Glomerular visceral epithelial cell (primary cell): ENCODE results near the gene MED8.

Experiments
- DNase-seq: peaks from one replicate; pipeline ENCODE4 v3.0.0-alpha.2; 2016; ENCODE audit errors: extremely low spot score

Gene MED8

GRCh38 chr1:43358746-43359693 is 30.6 kb downstream of the MED8 start, which contains the start of gene CDC20:
Gene CDC20, plus strand, starts transcription at chr1:43358981. Its CDS starts 235 bp downstream, at chr1:43359216.
- peak; percentile 98 for DNase-seq

- peak; percentile 38 for DNase-seq
Observed at GRCh38 chr1:43358121-43358745, 31.4 kb downstream of the MED8 start.

GRCh38 chr1:43357251-43357650 is 32.3 kb downstream of the MED8 start:
- DNase-seq = no peak

- no peak for DNase-seq
Observed at GRCh38 chr1:43354936-43355335, 34.7 kb downstream of the MED8 start.

- DNase-seq = no peak
Observed at GRCh38 chr1:43354471-43354870, 35.1 kb downstream of the MED8 start.

- DNase-seq = no peak
Observed at GRCh38 chr1:43352881-43353280, 36.7 kb downstream of the MED8 start.

GRCh38 chr1:43352351-43352705 is 37.3 kb downstream of the MED8 start:
- DNase-seq = no peak

GRCh38 chr1:43351421-43352350 is 37.9 kb downstream of the MED8 start:
- no peak for DNase-seq

GRCh38 chr1:43350976-43351375 is 38.6 kb downstream of the MED8 start:
- no peak for DNase-seq

- DNase-seq = no peak
Observed at GRCh38 chr1:43349594-43350306, 39.9 kb downstream of the MED8 start.

- peak; percentile 81 for DNase-seq
Observed at GRCh38 chr1:43348809-43349593, 40.6 kb downstream of the MED8 start.

- DNase-seq = no peak
Observed at GRCh38 chr1:43348343-43348808, 41.2 kb downstream of the MED8 start.

GRCh38 chr1:43346636-43347035 is 43.0 kb downstream of the MED8 start:
- DNase-seq = no peak

GRCh38 chr1:43345120-43345519 is 44.5 kb downstream of the MED8 start:
- no peak for DNase-seq

GRCh38 chr1:43344267-43344850 is 45.2 kb downstream of the MED8 start:
- DNase-seq = no peak

GRCh38 chr1:43340559-43340958 is 49.0 kb downstream of the MED8 start:
- no peak for DNase-seq

- no peak for DNase-seq
Observed at GRCh38 chr1:43339584-43340232, 49.9 kb downstream of the MED8 start.

GRCh38 chr1:43338001-43338400 is 51.6 kb downstream of the MED8 start:
- DNase-seq = no peak

- DNase-seq = no peak
Observed at GRCh38 chr1:43337588-43337987, 52.0 kb downstream of the MED8 start, which contains the start of gene MPL. Gene MPL, plus strand, starts transcription at chr1:43337818. Its CDS starts 31 bp downstream, at chr1:43337849.
